ENCODE results near the gene LEPROT. TPM values are rescaled to one million over a fixed set of nuclear protein-coding genes. Genes with fewer than 3 reads are reported as not detected.

LEPROT gene
- total and polyA plus RNA-seq, 2 of the 8 experiments (the other 6 are each of a cell fraction or from before 2014, with no cell fraction given): 25.7 to 27.2 TPM

DNA sequence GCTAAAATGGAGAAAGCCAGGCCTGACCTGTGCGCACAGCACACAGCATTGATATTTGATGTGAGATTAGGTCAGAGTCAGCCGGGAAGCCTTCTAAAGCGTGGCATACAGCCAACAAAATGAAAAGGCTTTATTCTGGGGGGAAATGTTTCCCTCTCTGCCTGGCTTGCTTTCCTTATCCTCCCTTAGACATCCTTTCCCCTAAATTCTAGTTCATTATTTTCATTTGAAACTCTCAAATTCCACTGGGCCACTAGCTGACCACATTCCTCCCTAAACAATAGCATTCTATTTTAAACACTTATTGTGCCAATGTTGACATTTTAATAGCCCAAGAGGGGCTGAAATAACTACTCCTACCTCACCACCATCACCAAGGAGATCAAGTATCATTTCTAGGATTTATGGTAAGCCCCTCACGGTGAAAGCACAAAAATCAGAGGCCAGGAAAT lies 49.4 kb downstream of the LEPROT start:
- CTCF ChIA-PET (ENCODE audit: partially characterized antibody): interaction anchor here (0.6 to 4.3 kb wide), 6 partner anchors 9 to 295 kb away, joined by 3 to 29 read pairs (median 4); no protein-coding TSS in a partner anchor
- Histone ChIP-seq H3K4me2 (ENCODE audit: insufficient read depth in 1 of 2, low read depth in 2 of 2, low read length in 2 of 2) (no peak overlapping the region), H4K8ac (ENCODE audit: extremely low read depth, insufficient read depth, low read length) (no peak overlapping the region), H2BK20ac (ENCODE audit: low read length) (no peak overlapping the region), H2AK5ac (ENCODE audit: low read depth, low read length) (no peak overlapping the region), H4K91ac (replicated peaks; ENCODE audit: insufficient read length, low read length) (no peak overlapping the region), H3K27ac (ENCODE audit: low read depth, low read length) (no peak overlapping the region), H3K4ac (replicated peaks; ENCODE audit: insufficient read length, low read depth, low read length) (no peak overlapping the region), H4K5ac (ENCODE audit: insufficient read length, low read depth, low read length) (no peak overlapping the region), H3K79me2 (ENCODE audit: control insufficient read depth in 1 of 2, insufficient read depth in 2 of 2, low read length in 2 of 2) (no peaks in the 10 kb centered on the region), H3K27me3 (replicated peaks in 1 of 4; ENCODE audit: control insufficient read depth in 3 of 4, extremely low read depth in 1 of 4, insufficient read depth in 3 of 4, low read length in 3 of 4) (no peaks in the 10 kb centered on the region), H2BK120ac (replicated peaks; ENCODE audit: low read depth, low read length) (no peak overlapping the region), H2BK12ac (ENCODE audit: low read depth, low read length) (no peak overlapping the region), H2AFZ (ENCODE audit: low read length) (no peak overlapping the region), H4K20me1 (replicated peaks in 1 of 2; ENCODE audit: control insufficient read depth in 1 of 2, insufficient read depth in 2 of 2, low read length in 2 of 2) (no peaks in the 10 kb centered on the region), H3K56ac (replicated peaks; ENCODE audit: insufficient read length, low read depth, low read length) (no peak overlapping the region), H3K18ac (ENCODE audit: extremely low read depth, low read length) (no peak overlapping the region), H3K4me3 (ENCODE audit: extremely low read depth in 1 of 4, insufficient read depth in 2 of 4, low read depth in 3 of 4, low read length in 4 of 4) (no peak overlapping the region), H3K9me3 (ENCODE audit: insufficient read depth in 2 of 2, low read depth in 1 of 2, low read length in 1 of 2) (no peaks in the 10 kb centered on the region), H2BK5ac (ENCODE audit: low read depth, low read length) (no peak overlapping the region), H3K79me1 (ENCODE audit: low read depth, low read length) (no peaks in the 10 kb centered on the region; the same call in 1 of the 2 replicates), H2BK15ac (ENCODE audit: low read length) (no peak overlapping the region), H3K4me1 (replicated peaks in 1 of 4; ENCODE audit: control insufficient read depth in 3 of 4, insufficient read depth in 4 of 4, low read length in 3 of 4) (0 out of 7 replicates have a peak, but pooled peaks cover 0 to 1% (median 0%) of the 10 kb centered on the region in 4 experiments), H3K23ac (ENCODE audit: insufficient read length) (no peak overlapping the region), H3K36me3 (ENCODE audit: control insufficient read depth in 2 of 4, insufficient read depth in 4 of 4, low read length in 3 of 4) (no peaks in the 10 kb centered on the region), H3K14ac (ENCODE audit: insufficient read length) (no peak overlapping the region), H3K9ac (replicated peaks in 1 of 4; ENCODE audit: extremely low read depth in 1 of 4, low read depth in 3 of 4, low read length in 3 of 4) (no peak overlapping the region), H3K23me2 (ENCODE audit: low read depth, low read length) (no peaks in the 10 kb centered on the region)
- no peak for TF ChIP-seq JUND (IDR thresholded peaks at IDR 0.05; ENCODE audit: low read length)
- FAIRE-seq (no peak), DNase-seq (ENCODE audit: low read depth in 1 of 2, low spot score in 2 of 2) (no peak)
- WGBS, 2 experiments (ENCODE audit: extremely low coverage in 1 of 2, insufficient coverage in 1 of 2, insufficient read length in 1 of 2, insufficient replicate concordance in 2 of 2, low coverage in 1 of 2, low lambda C conversion rate in 2 of 2, missing lambda C conversion rate in 1 of 2): 93% methylated on average over 4 of the region's 4 CpGs; no CpG with 5 or more reads in 1 of the 2 experiments
- POLR2A ChIA-PET (ENCODE audit: partially characterized antibody): no interaction called here

Measured in H1 (cell line).